Esophagus muscularis mucosa (tissue), 4 donors: Measurements from ENCODE around the gene MELK. TPM values are rescaled to one million over a fixed set of nuclear protein-coding genes. Genes with fewer than 3 reads are reported as not detected.
"Not testable (repeated sequence)": the region's sequence is repeated elsewhere in the genome, so short reads cannot be mapped to it uniquely, and the experiment has no call there.

Source experiments
- DNase-seq: peaks from one replicate; pipeline ENCODE4 v3.0.0-alpha.2; 2017; ENCODE audit errors: extremely low spot score
- H3K27ac ChIP-seq, 4 donors: fragments of 200-600 bp; sonication (generic); replicated peaks in 1 of 4; 1 replicate in 3 of 4; 2 replicates in 1 of 4; pipeline ENCODE4 v1.5.1; 2016 to 2019; ENCODE audit warnings: mild to moderate bottlenecking in 1 of 4
- H3K27me3 ChIP-seq, 4 donors: fragments of 200-600 bp; sonication (generic); one replicate each; pipeline versions ENCODE4 v1.5.1 to v1.6.0; 2016 to 2019
- H3K36me3 ChIP-seq, 4 donors: fragments of 200-600 bp; sonication (generic); one replicate each; pipeline ENCODE4 v1.5.1; 2016 to 2019
- H3K4me1 ChIP-seq, 4 donors: fragments of 200-600 bp; sonication (generic); one replicate each; pipeline ENCODE4 v1.5.1; 2016 to 2019
- H3K4me3 ChIP-seq, 4 donors: fragments of 200-600 bp; sonication (generic); 1 replicate in 2 of 4; 2 replicates in 2 of 4; pipeline ENCODE4 v1.5.1; 2016 to 2019; ENCODE audit warnings: mild to moderate bottlenecking in 4 of 4, moderate library complexity in 1 of 4
- H3K9me3 ChIP-seq, 4 donors: fragments of 200-600 bp; sonication (generic); 1 replicate in 3 of 4; 2 replicates in 1 of 4; pipeline ENCODE4 v1.5.1; 2016 to 2019
- CTCF ChIP-seq, 3 experiments: fragments of 200-600 bp in 2 of 3; fragments of 450-650 bp in 1 of 3; sonication (generic) in 2 of 3; IDR thresholded peaks; one replicate each; pipeline ENCODE4 v1.5.1; 2017 to 2019; ENCODE audit warnings: antibody characterized with exemption in 3 of 3, mild to moderate bottlenecking in 2 of 3, moderate library complexity in 1 of 3
- EP300 ChIP-seq: sonication (generic); formaldehyde crosslinking; IDR thresholded peaks from one replicate; pipeline ENCODE4 v1.6.1; 2017; ENCODE audit warnings: antibody characterized with exemption
- POLR2A ChIP-seq: fragments of 450-650 bp; IDR thresholded peaks from one replicate; pipeline ENCODE4 v1.6.1; 2017; ENCODE audit warnings: antibody characterized with exemption, moderate library complexity, mild to moderate bottlenecking, low read depth
- POLR2AphosphoS5 ChIP-seq, 2 donors: sonication (generic); formaldehyde crosslinking; IDR thresholded peaks; one replicate each; pipeline ENCODE4 v1.6.1; 2017; ENCODE audit warnings: antibody characterized with exemption in 2 of 2
- WGBS: methylation state at CpG from one replicate; pipeline ENCODE4 v1.1.5; 2018; 5-methylcytosine and 5-hydroxymethylcytosine counted together
- intact Hi-C: fragments of 100-400 bp; cut with DNase I; formaldehyde crosslinking; loops from one replicate; pipeline ENCODE4 v1.15.1; 2023
- total RNA-seq, 4 donors: library from RNA; depleted of rRNA; stranded (reverse); fragments of >200 nt; gene quantifications; one replicate each; pipeline versions ENCODE4 v1.1.0 to v1.2.1, GENCODE V29; 2016

The MELK gene
- total RNA-seq, 4 donors from 2014 or later = 0.13 to 0.66 (median 0.17) TPM; not detected in 1

- peak; percentile 28 to 42 for TF ChIP-seq POLR2AphosphoS5 (IDR thresholded peaks at IDR 0.05)
- TF ChIP-seq EP300 = no peak
- no peak for TF ChIP-seq POLR2A
- intact Hi-C loops = loop anchor here (10.0 kb wide), 1 partner anchor 82 kb away; no protein-coding TSS in a partner anchor
- H3K4me3 ChIP-seq = no peak overlapping the region
- no peaks in the 10 kb centered on the region for H3K9me3 ChIP-seq
- DNase-seq = no peak
- H3K27me3 ChIP-seq = no peaks in the 10 kb centered on the region
- H3K4me1 ChIP-seq = peaks cover 0 to 10% (median 9%) of the 10 kb centered on the region in 4 donors
- WGBS = 68% methylated on average over 8 of the region's 8 CpGs
- peak overlapping the region; percentile 46 to 67 (median 62) for H3K27ac ChIP-seq
- no peaks in the 10 kb centered on the region for H3K36me3 ChIP-seq
These were observed 5.9 kb upstream of the MELK start for GRCh38 chr9:36566813-36567221.

- H3K27ac ChIP-seq, H3K27me3 ChIP-seq, DNase-seq, H3K4me3 ChIP-seq, H3K36me3 ChIP-seq, H3K9me3 ChIP-seq: not testable (repeated sequence)
- peaks cover 9 to 24% (median 23%) of the 10 kb centered on the region in 4 donors for H3K4me1 ChIP-seq
- intact Hi-C loops = loop anchor here (10.0 kb wide), 1 partner anchor 84 kb away; no protein-coding TSS in a partner anchor
- 93% methylated on average over 4 of the region's 4 CpGs for WGBS
These were observed 4.0 kb upstream of the MELK start for GRCh38 chr9:36568681-36569080.

GRCh38 chr9:36571333-36571732, 1.4 kb upstream of the MELK start:
- no peak for DNase-seq
- Histone ChIP-seq H3K27me3 (no peaks in the 10 kb centered on the region), H3K9me3 (no peaks in the 10 kb centered on the region), H3K27ac (no peak overlapping the region), H3K36me3 (no peaks in the 10 kb centered on the region), H3K4me1 (peaks cover 13 to 26% (median 26%) of the 10 kb centered on the region in 4 donors), H3K4me3 (no peak overlapping the region)
- WGBS = 92% methylated on average over 2 of the region's 2 CpGs
- no peak for TF ChIP-seq CTCF (IDR thresholded peaks at IDR 0.05)
- TF ChIP-seq POLR2AphosphoS5 (IDR thresholded peaks at IDR 0.05) = no peak
- TF ChIP-seq EP300 = no peak
- TF ChIP-seq POLR2A = no peak
- intact Hi-C loops = no loop called here

- peak overlapping the region in 1 of 4 donors; percentile 70 for H3K4me3 ChIP-seq
- H3K27me3 ChIP-seq, H3K36me3 ChIP-seq, intact Hi-C loops, H3K9me3 ChIP-seq, H3K27ac ChIP-seq, DNase-seq: not testable (repeated sequence)
- peaks cover 13 to 18% (median 17%) of the 10 kb centered on the region in 4 donors for H3K4me1 ChIP-seq
- WGBS = 93% methylated on average over 8 of the region's 8 CpGs
These were observed 1.4 kb downstream of the MELK start for GRCh38 chr9:36574045-36574444.

GRCh38 chr9:36575411-36575882, 2.8 kb downstream of the MELK start:
- H3K27ac ChIP-seq = no peak overlapping the region
- TF ChIP-seq POLR2AphosphoS5 (IDR thresholded peaks at IDR 0.05) (no peak), POLR2A (no peak), CTCF (IDR thresholded peaks at IDR 0.05) (no peak), EP300 (no peak)
- intact Hi-C loops = no loop called here
- 25% methylated on average over 2 of the region's 2 CpGs for WGBS
- H3K27me3 ChIP-seq = no peaks in the 10 kb centered on the region
- H3K4me1 ChIP-seq = peaks cover 13 to 18% (median 17%) of the 10 kb centered on the region in 4 donors
- DNase-seq = no peak
- H3K36me3 ChIP-seq = no peaks in the 10 kb centered on the region
- no peak overlapping the region for H3K4me3 ChIP-seq
- no peaks in the 10 kb centered on the region for H3K9me3 ChIP-seq

GRCh38 chr9:36576866-36577265, 4.2 kb downstream of the MELK start:
- no peaks in the 10 kb centered on the region for H3K36me3 ChIP-seq
- intact Hi-C loops = no loop called here
- TF ChIP-seq EP300 (no peak), CTCF (IDR thresholded peaks at IDR 0.05) (no peak), POLR2A (no peak)
- peaks cover 13 to 17% (median 17%) of the 10 kb centered on the region in 4 donors for H3K4me1 ChIP-seq
- no peak for DNase-seq
- H3K4me3 ChIP-seq = no peak overlapping the region
- 89% methylated on average over 3 of the region's 3 CpGs for WGBS
- no peak overlapping the region for H3K27ac ChIP-seq
- H3K9me3 ChIP-seq = no peaks in the 10 kb centered on the region
- H3K27me3 ChIP-seq = no peaks in the 10 kb centered on the region
